Bronchial epithelial cell (primary cell): Measurements from ENCODE around the gene XPNPEP1. TPM values are rescaled to one million over a fixed set of nuclear protein-coding genes. Genes with fewer than 3 reads are reported as not detected.

ENCODE experiments used
- DNase-seq: peaks from one replicate; pipeline ENCODE4 v3.0.0-alpha.2; 2010; ENCODE audit warnings: low read depth
- FAIRE-seq: peaks from 2 replicates; lab custom pipeline; 2011; peaks lifted over from hg19 to GRCh38; lab: Jason Lieb, UNC
- H3K27me3 ChIP-seq: 2 replicates; pipeline ENCODE4 v1.5.1; 2011; ENCODE audit warnings: low read length; ENCODE audit not compliant: control insufficient read depth, insufficient read depth
- H3K36me3 ChIP-seq: 2 replicates; pipeline ENCODE4 v1.5.1; 2011; ENCODE audit warnings: low read length; ENCODE audit not compliant: control insufficient read depth, insufficient read depth
- H3K4me3 ChIP-seq: 2 replicates; pipeline ENCODE4 v1.5.1; 2011; ENCODE audit warnings: mild to moderate bottlenecking, low read depth, low read length, control low read depth
- CTCF ChIP-seq: IDR thresholded peaks from 2 replicates; pipeline ENCODE4 v1.5.1; 2011; ENCODE audit warnings: mild to moderate bottlenecking, moderate library complexity, low read length, control low read depth, inconsistent platforms; ENCODE audit not compliant: insufficient read depth, severe bottlenecking
- total RNA-seq: library from RNA; depleted of rRNA; stranded (reverse); fragments of >200 nt; gene quantifications from 2 replicates; pipeline ENCODE4 v1.2.1, GENCODE V29; 2014

The XPNPEP1 gene
- total RNA-seq, 1 donor from 2014 or later = 76.6 TPM

GRCh38 chr10:109961174-109962001 lies 38.1 kb upstream of the XPNPEP1 start:
- no peaks in the 10 kb centered on the region for H3K27me3 ChIP-seq
- H3K4me3 ChIP-seq = no peak overlapping the region
- FAIRE-seq = no peak
- no peaks in the 10 kb centered on the region for H3K36me3 ChIP-seq
- no peak for TF ChIP-seq CTCF
- DNase-seq = peak; percentile 80

GRCh38 chr10:109960682-109961081 lies 37.4 kb upstream of the XPNPEP1 start:
- no peaks in the 10 kb centered on the region for H3K36me3 ChIP-seq
- H3K27me3 ChIP-seq = no peaks in the 10 kb centered on the region
- TF ChIP-seq CTCF = no peak
- DNase-seq = no peak
- FAIRE-seq = no peak
- H3K4me3 ChIP-seq = no peak overlapping the region

GRCh38 chr10:109959259-109960145 lies 36.2 kb upstream of the XPNPEP1 start:
- Histone ChIP-seq H3K27me3 (no peaks in the 10 kb centered on the region), H3K4me3 (no peak overlapping the region), H3K36me3 (no peaks in the 10 kb centered on the region)
- FAIRE-seq (no peak), DNase-seq (no peak)
- no peak for TF ChIP-seq CTCF

GRCh38 chr10:109958059-109958458 lies 34.7 kb upstream of the XPNPEP1 start:
- no peaks in the 10 kb centered on the region for H3K27me3 ChIP-seq
- DNase-seq = peak; percentile 83
- H3K36me3 ChIP-seq = no peaks in the 10 kb centered on the region
- no peak for FAIRE-seq
- TF ChIP-seq CTCF = no peak
- H3K4me3 ChIP-seq = no peak overlapping the region

GRCh38 chr10:109957092-109957797 lies 33.9 kb upstream of the XPNPEP1 start:
- no peaks in the 10 kb centered on the region for H3K36me3 ChIP-seq
- no peak overlapping the region for H3K4me3 ChIP-seq
- no peaks in the 10 kb centered on the region for H3K27me3 ChIP-seq
- FAIRE-seq = no peak
- no peak for TF ChIP-seq CTCF
- no peak for DNase-seq
